Chondrocyte (in vitro differentiated cells): Measurements from ENCODE around the gene ITPR3. TPM values are rescaled to one million over a fixed set of nuclear protein-coding genes. Genes with fewer than 3 reads are reported as not detected.

Experiments
- DNase-seq: peaks from one replicate; pipeline ENCODE4 v3.0.0; 2021; ENCODE audit warnings: mixed read lengths, low spot score
- H3K27ac Mint-ChIP-seq: one replicate; pipeline ENCODE4 v1.8.0; 2021; ENCODE audit warnings: mild to moderate bottlenecking, moderate library complexity, mixed read lengths; ENCODE audit not compliant: unreplicated experiment
- H3K27me3 Mint-ChIP-seq: 2 replicates; pipeline ENCODE4 v1.8.0; 2021; ENCODE audit warnings: low read depth, mixed read lengths
- H3K36me3 Mint-ChIP-seq: 2 replicates; pipeline ENCODE4 v1.8.0; 2021; ENCODE audit warnings: low read depth, mixed read lengths
- H3K4me1 Mint-ChIP-seq: 2 replicates; pipeline ENCODE4 v1.8.0; 2021; ENCODE audit warnings: low read depth, mild to moderate bottlenecking, mixed read lengths
- H3K4me3 Mint-ChIP-seq: one replicate; pipeline ENCODE4 v1.8.0; 2021; ENCODE audit warnings: mild to moderate bottlenecking, moderate library complexity, mixed read lengths; ENCODE audit not compliant: unreplicated experiment
- H3K9me3 Mint-ChIP-seq: 2 replicates; pipeline ENCODE4 v1.8.0; 2021; ENCODE audit warnings: low read depth, mixed read lengths
- CTCF ChIP-seq: fragments of 200-600 bp; sonication (generic); IDR thresholded peaks from 2 replicates; pipeline ENCODE4 v1.5.0; 2021; ENCODE audit warnings: antibody characterized with exemption, mild to moderate bottlenecking, moderate library complexity
- total RNA-seq: library from RNA; stranded (reverse); gene quantifications from 3 replicates; pipeline ENCODE4 v1.2.1, GENCODE V29; 2021

ITPR3 gene
- total RNA-seq, 1 donor from 2014 or later, result 10.0 TPM

GRCh38 chr6:33597551-33598322 lies 23.4 kb upstream of the ITPR3 start:
- Mint-ChIP-seq H3K27me3 (no peaks in the 10 kb centered on the region), H3K4me3 (no peak overlapping the region), H3K27ac (no peak overlapping the region), H3K9me3 (no peaks in the 10 kb centered on the region), H3K36me3 (no peaks in the 10 kb centered on the region), H3K4me1 (peaks cover 8% of the 10 kb centered on the region)
- TF ChIP-seq CTCF, result no peak
- DNase-seq, result no peak

- Mint-ChIP-seq H3K4me3 (no peak overlapping the region), H3K27ac (no peak overlapping the region), H3K9me3 (no peaks in the 10 kb centered on the region), H3K4me1 (peaks cover 8% of the 10 kb centered on the region), H3K36me3 (no peaks in the 10 kb centered on the region), H3K27me3 (no peaks in the 10 kb centered on the region)
- TF ChIP-seq CTCF, result no peak
- DNase-seq, result no peak
Measured at GRCh38 chr6:33599413-33599938, 21.6 kb upstream of the ITPR3 start.

- DNase-seq, result no peak
- no peaks in the 10 kb centered on the region for H3K27me3 Mint-ChIP-seq
- no peak overlapping the region for H3K27ac Mint-ChIP-seq
- H3K36me3 Mint-ChIP-seq, result no peaks in the 10 kb centered on the region
- peaks cover 8% of the 10 kb centered on the region for H3K4me1 Mint-ChIP-seq
- H3K4me3 Mint-ChIP-seq, result no peak overlapping the region
- H3K9me3 Mint-ChIP-seq, result peaks cover 6% of the 10 kb centered on the region
- TF ChIP-seq CTCF, result no peak
Measured at GRCh38 chr6:33600761-33601160, 20.4 kb upstream of the ITPR3 start.

- DNase-seq, result no peak
- Mint-ChIP-seq H3K4me3 (no peak overlapping the region), H3K4me1 (peaks cover 8% of the 10 kb centered on the region), H3K36me3 (no peaks in the 10 kb centered on the region), H3K27ac (no peak overlapping the region), H3K27me3 (no peaks in the 10 kb centered on the region), H3K9me3 (peaks cover 6% of the 10 kb centered on the region)
- TF ChIP-seq CTCF, result no peak
Measured at GRCh38 chr6:33602180-33602579, 18.9 kb upstream of the ITPR3 start.

- Mint-ChIP-seq H3K27me3 (no peaks in the 10 kb centered on the region), H3K4me3 (no peak overlapping the region), H3K36me3 (no peaks in the 10 kb centered on the region), H3K9me3 (peaks cover 6% of the 10 kb centered on the region), H3K4me1 (peaks cover 16% of the 10 kb centered on the region), H3K27ac (no peak overlapping the region)
- no peak for DNase-seq
- no peak for TF ChIP-seq CTCF
Measured at GRCh38 chr6:33604941-33605854, 15.9 kb upstream of the ITPR3 start.
